ENCODE measurements around the gene PSAP. TPM values are rescaled to one million over a fixed set of nuclear protein-coding genes. Genes with fewer than 3 reads are reported as not detected.

PSAP gene
- total and polyA plus RNA-seq, 2 experiments from 2014 or later: 151 to 391 TPM

- no peak for TF ChIP-seq REST (IDR thresholded peaks at IDR 0.05; ENCODE audit: unreplicated experiment)
Observed at GRCh38 chr10:71833451-71834342, 17.4 kb downstream of the PSAP start (continued).

GRCh38 chr10:71832967-71833366, 18.1 kb downstream of the PSAP start:
- Histone ChIP-seq H3K4me2 (no peak overlapping the region), H3F3A (replicated peaks; ENCODE audit: low read depth) (no peaks in the 10 kb centered on the region), H3K4me3 (no peak overlapping the region), H3K36me3 (ENCODE audit: insufficient read depth) (peaks cover 32% of the 10 kb centered on the region), H3K9me2 (ENCODE audit: insufficient read depth) (no peaks in the 10 kb centered on the region), H4K20me1 (replicated peaks; ENCODE audit: insufficient read depth) (peaks cover 63% of the 10 kb centered on the region), H3K27me3 (ENCODE audit: insufficient read depth) (no peaks in the 10 kb centered on the region), H3K27ac (ENCODE audit: low read depth) (no peak overlapping the region), H2AFZ (no peak overlapping the region), H3K79me2 (replicated peaks; ENCODE audit: insufficient read depth) (peaks cover 68% of the 10 kb centered on the region), H3K4me1 (ENCODE audit: insufficient read depth) (peaks cover 17% of the 10 kb centered on the region)
- Mint-ChIP-seq H3K36me3 (ENCODE audit: low read depth) (peaks cover 42% of the 10 kb centered on the region), H3K27ac (no peak overlapping the region), H3K9me3 (no peaks in the 10 kb centered on the region), H3K4me3 (no peak overlapping the region), H3K4me1 (peaks cover 23% of the 10 kb centered on the region), H3K27me3 (ENCODE audit: insufficient read depth, low read depth, poor library complexity) (peaks cover 6% of the 10 kb centered on the region)
- DNase-seq (ENCODE audit: low spot score) (no peak), ATAC-seq (no peak)
- TF ChIP-seq ZNF462 (CRISPR knock-in tag; IDR thresholded peaks at IDR 0.05): no peak
- no peak for TF ChIP-seq EZH2 (IDR thresholded peaks at IDR 0.05; ENCODE audit: low read depth, unreplicated experiment)
- TF ChIP-seq POLR2AphosphoS5 (IDR thresholded peaks at IDR 0.05; ENCODE audit: low read depth): no peak
